BLaER1 (cell line): Measurements from ENCODE around the gene NTM.
"Not testable (repeated sequence)": the region's sequence is repeated elsewhere in the genome, so short reads cannot be mapped to it uniquely, and the experiment has no call there.

Experiments
- H3K27ac ChIP-seq: shearing (Covaris generic); formaldehyde crosslinking; 2 replicates; pipeline ENCODE4 v1.8.1; 2022
- H3K27me3 ChIP-seq: shearing (Covaris generic); formaldehyde crosslinking; 2 replicates; pipeline ENCODE4 v1.8.1; 2022
- H3K36me3 ChIP-seq: shearing (Covaris generic); formaldehyde crosslinking; 2 replicates; pipeline ENCODE4 v1.8.1; 2022
- H3K4me1 ChIP-seq: shearing (Covaris generic); formaldehyde crosslinking; 2 replicates; pipeline ENCODE4 v1.8.1; 2022
- H3K4me2 ChIP-seq: shearing (Covaris generic); formaldehyde crosslinking; 2 replicates; pipeline ENCODE4 v1.8.1; 2022
- H3K4me3 ChIP-seq: shearing (Covaris generic); formaldehyde crosslinking; 2 replicates; pipeline ENCODE4 v1.8.1; 2022
- H3K9ac ChIP-seq: shearing (Covaris generic); formaldehyde crosslinking; 2 replicates; pipeline ENCODE4 v1.8.1; 2022
- H3K9me3 ChIP-seq: shearing (Covaris generic); formaldehyde crosslinking; 2 replicates; pipeline ENCODE4 v1.8.1; 2022
- H4K20me1 ChIP-seq: shearing (Covaris generic); formaldehyde crosslinking; 2 replicates; pipeline ENCODE4 v1.8.1; 2022
- Cebpa-rat ChIP-seq: shearing (Covaris generic); IDR thresholded peaks from 2 replicates; pipeline ENCODE4 v1.8.1; 2022

Gene NTM

DNA sequence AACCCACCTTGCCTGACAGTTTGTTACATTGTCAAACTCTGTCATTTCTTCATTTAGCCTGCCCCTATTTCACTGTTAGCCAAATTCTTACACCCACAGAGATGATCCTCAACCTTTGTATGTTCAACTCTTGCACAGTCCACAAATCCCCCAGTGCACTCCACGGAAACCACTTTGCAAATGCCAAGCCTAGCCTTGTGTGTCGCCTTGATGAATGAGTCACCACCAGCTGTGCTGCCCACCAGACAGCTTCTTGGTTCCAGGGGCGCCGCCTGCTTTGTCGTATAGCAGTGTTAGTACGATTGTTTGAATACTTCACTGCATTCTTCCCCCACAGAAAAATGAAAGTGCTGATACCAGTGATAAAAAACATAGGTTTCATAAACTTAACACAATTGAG lies 686.3 kb downstream of the NTM start:
- Histone ChIP-seq H3K4me1 (peaks cover 49% of the 10 kb centered on the region), H3K9ac (no peak overlapping the region), H3K36me3 (no peaks in the 10 kb centered on the region), H3K27ac (no peak overlapping the region), H3K4me2 (peak overlapping the region; percentile 72), H3K4me3 (no peak overlapping the region), H3K9me3 (no peaks in the 10 kb centered on the region), H4K20me1 (no peaks in the 10 kb centered on the region), H3K27me3 (no peaks in the 10 kb centered on the region)
- no peak for TF ChIP-seq Cebpa-rat

DNA sequence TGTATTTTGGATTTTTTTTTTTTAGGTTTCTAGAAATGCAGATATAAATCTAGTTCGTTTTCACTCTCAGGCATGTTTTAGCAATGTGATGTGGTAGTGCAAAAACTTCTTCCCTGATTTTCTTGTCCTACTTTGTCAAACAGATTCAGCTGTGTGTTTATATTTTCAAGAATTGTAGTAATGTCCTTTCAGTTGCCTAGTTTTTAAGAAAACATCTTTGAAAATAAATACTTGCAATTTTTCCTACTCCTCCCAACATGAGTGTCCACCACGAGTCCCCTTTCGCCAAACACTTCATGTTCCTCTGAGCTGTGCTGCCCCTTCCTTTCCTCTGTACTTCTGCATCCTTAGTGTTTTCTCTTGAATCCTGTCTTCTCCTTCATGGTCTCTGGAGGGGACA lies 686.9 kb downstream of the NTM start:
- Histone ChIP-seq H3K27me3 (no peaks in the 10 kb centered on the region), H3K9ac (no peak overlapping the region), H3K4me1 (peaks cover 52% of the 10 kb centered on the region), H3K36me3 (no peaks in the 10 kb centered on the region), H3K27ac (no peak overlapping the region), H3K9me3 (no peaks in the 10 kb centered on the region), H3K4me3 (no peak overlapping the region), H3K4me2 (peak overlapping the region; percentile 72), H4K20me1 (no peaks in the 10 kb centered on the region)
- TF ChIP-seq Cebpa-rat: no peak

DNA sequence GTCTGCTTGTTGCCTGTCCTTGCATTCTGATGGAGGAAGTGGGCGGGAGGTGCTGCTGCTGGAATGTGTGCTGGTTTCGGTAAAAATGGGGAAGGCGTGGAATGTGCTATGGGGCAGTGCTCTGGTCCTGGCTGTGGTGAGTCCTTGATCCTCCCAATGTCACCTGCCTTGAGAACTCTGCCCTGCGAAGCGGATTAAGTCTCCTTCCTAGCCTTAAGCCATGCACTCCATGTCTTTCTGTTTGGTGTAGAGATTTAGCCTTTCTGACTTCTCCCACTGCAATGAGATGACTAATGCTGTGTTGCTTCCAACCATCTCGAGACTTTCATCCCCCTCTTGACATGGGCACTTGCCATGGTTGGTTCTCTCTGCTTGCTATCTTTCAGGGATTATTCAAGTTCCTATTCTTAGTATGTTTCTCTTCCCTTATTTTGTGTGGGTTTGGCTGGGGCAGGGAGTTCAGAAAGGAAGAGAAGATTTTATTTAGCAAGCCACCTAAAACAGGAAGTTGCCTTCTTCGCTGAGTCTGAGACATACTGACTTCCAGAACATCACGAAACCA lies 687.9 kb downstream of the NTM start:
- H3K27ac ChIP-seq: peak overlapping the region; percentile 8; the same call in 1 of the 2 replicates
- no peak for TF ChIP-seq Cebpa-rat
- H3K9ac ChIP-seq: no peak overlapping the region
- no peak overlapping the region for H3K4me3 ChIP-seq
- H3K4me2 ChIP-seq: peak overlapping the region; percentile 72
- H3K36me3 ChIP-seq: no peaks in the 10 kb centered on the region
- no peaks in the 10 kb centered on the region for H3K27me3 ChIP-seq
- peaks cover 53% of the 10 kb centered on the region for H3K4me1 ChIP-seq
- H4K20me1 ChIP-seq: no peaks in the 10 kb centered on the region
- H3K9me3 ChIP-seq: no peaks in the 10 kb centered on the region

DNA sequence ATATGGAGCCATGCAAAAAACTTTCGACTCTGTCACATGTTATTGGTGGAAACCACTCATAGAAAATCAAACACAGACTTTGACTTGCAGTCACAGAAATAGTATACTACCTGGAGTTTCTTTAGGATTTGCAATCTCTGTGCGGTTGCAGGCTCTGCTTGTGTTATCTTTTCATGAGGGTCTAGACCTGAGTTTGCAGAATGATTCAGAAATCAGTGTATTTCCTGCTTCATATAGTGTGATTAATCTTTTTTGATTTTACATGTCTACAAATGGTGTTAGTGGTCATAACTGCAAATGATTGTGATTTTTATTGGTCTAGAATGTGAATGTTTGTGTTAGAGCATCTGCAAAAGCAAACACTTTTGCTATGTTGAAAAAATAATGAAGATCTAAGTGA lies 690.2 kb downstream of the NTM start:
- H4K20me1 ChIP-seq: no peaks in the 10 kb centered on the region
- no peak overlapping the region for H3K9ac ChIP-seq
- no peak overlapping the region for H3K4me2 ChIP-seq
- H3K36me3 ChIP-seq: no peaks in the 10 kb centered on the region
- no peak overlapping the region for H3K4me3 ChIP-seq
- H3K27ac ChIP-seq: no peak overlapping the region
- TF ChIP-seq Cebpa-rat: no peak
- H3K4me1 ChIP-seq: peaks cover 42% of the 10 kb centered on the region
- no peaks in the 10 kb centered on the region for H3K27me3 ChIP-seq
- H3K9me3 ChIP-seq: no peaks in the 10 kb centered on the region

DNA sequence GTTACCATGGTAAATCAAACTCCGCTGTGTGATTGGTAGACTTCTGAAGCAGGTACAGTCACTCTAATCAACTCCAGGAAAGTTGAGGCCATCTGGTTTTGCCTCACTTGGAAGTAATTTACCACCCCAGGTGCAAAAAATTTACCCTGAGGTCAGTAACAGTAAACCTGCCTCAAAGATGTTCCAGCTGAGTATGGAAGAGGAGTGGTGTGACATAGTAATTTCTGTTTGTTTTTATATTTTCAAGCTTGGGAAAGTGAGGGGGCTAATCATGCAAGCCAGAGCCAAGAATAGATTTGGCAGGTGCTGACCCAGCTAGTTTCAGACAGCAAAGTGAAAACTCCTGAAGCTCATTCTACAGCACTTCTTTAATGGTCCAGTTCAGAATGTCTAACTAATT lies 691.6 kb downstream of the NTM start:
- no peak overlapping the region for H3K4me3 ChIP-seq
- H3K27ac ChIP-seq: no peak overlapping the region
- no peak overlapping the region for H3K9ac ChIP-seq
- no peaks in the 10 kb centered on the region for H3K27me3 ChIP-seq
- H4K20me1 ChIP-seq: no peaks in the 10 kb centered on the region
- H3K36me3 ChIP-seq: no peaks in the 10 kb centered on the region
- H3K9me3 ChIP-seq: 0 out of 2 replicates have a peak, but pooled peaks cover 6% of the 10 kb centered on the region
- H3K4me1 ChIP-seq: peaks cover 27% of the 10 kb centered on the region
- 0 out of 2 replicates have a peak overlapping the region, but pooled peaks have one; percentile 7 for H3K4me2 ChIP-seq
- no peak for TF ChIP-seq Cebpa-rat

DNA sequence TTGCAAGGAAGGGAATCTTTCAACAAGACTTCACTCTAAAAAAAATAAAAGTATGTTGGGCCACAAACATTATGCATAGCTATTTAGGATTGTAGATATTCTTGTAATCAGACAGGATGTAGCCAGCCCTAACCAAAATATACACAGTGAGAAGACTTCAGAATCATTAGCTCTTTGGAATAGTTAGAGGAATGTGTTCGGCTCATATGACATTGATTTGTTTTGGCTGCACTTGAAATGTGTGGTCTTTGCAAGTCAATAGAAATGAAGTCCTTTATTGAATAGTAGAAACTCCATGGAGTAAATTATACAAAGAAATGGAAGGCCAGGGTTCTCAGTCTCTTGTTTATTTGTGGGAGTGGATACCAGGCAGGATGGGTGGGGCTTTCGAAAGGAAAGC lies 692.1 kb downstream of the NTM start:
- H3K4me2 ChIP-seq: no peak overlapping the region
- no peak overlapping the region for H3K4me3 ChIP-seq
- no peak overlapping the region for H3K9ac ChIP-seq
- TF ChIP-seq Cebpa-rat: no peak
- peaks cover 22% of the 10 kb centered on the region for H3K4me1 ChIP-seq
- no peaks in the 10 kb centered on the region for H3K36me3 ChIP-seq
- peaks cover 6% of the 10 kb centered on the region; the same call in 1 of the 2 replicates for H3K9me3 ChIP-seq
- H3K27me3 ChIP-seq: no peaks in the 10 kb centered on the region
- no peak overlapping the region for H3K27ac ChIP-seq
- no peaks in the 10 kb centered on the region for H4K20me1 ChIP-seq

DNA sequence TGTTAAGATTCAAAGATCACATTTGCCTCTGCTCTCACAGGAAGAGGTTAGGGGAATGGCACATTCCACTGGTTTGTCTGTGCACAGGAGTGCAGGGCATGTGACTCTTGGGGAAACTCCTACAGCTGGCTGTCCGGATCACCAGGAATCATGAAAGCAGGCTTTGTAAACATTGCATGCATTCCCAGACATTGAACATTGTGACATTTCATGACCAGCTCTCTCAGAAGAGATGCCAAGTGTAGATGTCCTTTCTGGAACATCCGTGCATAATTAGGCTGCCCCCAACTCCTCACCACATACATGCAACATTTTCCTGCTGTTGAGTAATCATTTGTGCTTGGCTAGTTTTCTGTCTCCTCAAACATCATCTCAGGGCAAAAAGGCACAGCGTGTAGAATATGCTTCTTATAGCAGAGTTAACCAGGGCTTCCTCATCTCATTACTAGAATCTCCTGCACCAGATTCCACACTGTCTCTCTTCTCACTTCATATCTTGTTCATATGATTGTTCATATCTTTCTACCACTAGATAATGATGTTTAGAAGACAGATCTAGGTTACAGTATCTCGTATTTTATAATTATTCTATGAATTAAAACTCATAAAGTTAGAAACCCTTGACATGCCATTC lies 694.7 kb downstream of the NTM start:
- no peak overlapping the region for H3K27ac ChIP-seq
- no peak overlapping the region for H3K4me3 ChIP-seq
- H3K9ac ChIP-seq: no peak overlapping the region
- no peaks in the 10 kb centered on the region for H3K36me3 ChIP-seq
- 0 out of 2 replicates have a peak, but pooled peaks cover 4% of the 10 kb centered on the region for H3K4me1 ChIP-seq
- no peaks in the 10 kb centered on the region for H3K27me3 ChIP-seq
- no peak for TF ChIP-seq Cebpa-rat
- peaks cover 19% of the 10 kb centered on the region for H3K9me3 ChIP-seq
- no peak overlapping the region for H3K4me2 ChIP-seq
- no peaks in the 10 kb centered on the region for H4K20me1 ChIP-seq

DNA sequence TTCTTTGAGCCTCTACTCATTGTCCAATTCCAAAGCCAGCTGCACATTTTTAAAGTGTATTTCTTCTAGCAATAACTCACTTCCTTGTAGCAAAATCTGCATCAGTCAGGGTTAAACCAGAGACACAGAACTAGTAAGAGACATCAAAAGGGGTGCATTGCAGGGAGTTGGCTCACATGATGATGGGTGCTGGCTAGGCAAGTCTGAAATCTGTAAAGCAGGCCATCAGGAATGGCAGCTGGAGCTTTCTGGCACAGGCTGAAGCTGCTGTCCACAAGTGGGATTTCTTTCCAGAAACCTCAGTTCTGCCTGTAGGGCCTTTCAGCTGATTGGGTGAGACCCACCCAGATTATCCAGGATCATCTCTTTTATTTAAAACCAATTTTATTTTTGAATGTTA lies 698.1 kb downstream of the NTM start:
- no peaks in the 10 kb centered on the region for H3K4me1 ChIP-seq
- no peaks in the 10 kb centered on the region for H3K36me3 ChIP-seq
- no peak overlapping the region for H3K4me3 ChIP-seq
- no peak for TF ChIP-seq Cebpa-rat
- peaks cover 27% of the 10 kb centered on the region for H3K9me3 ChIP-seq
- H3K27me3 ChIP-seq: no peaks in the 10 kb centered on the region
- no peaks in the 10 kb centered on the region for H4K20me1 ChIP-seq
- H3K4me2 ChIP-seq: no peak overlapping the region
- no peak overlapping the region for H3K27ac ChIP-seq
- no peak overlapping the region for H3K9ac ChIP-seq

DNA sequence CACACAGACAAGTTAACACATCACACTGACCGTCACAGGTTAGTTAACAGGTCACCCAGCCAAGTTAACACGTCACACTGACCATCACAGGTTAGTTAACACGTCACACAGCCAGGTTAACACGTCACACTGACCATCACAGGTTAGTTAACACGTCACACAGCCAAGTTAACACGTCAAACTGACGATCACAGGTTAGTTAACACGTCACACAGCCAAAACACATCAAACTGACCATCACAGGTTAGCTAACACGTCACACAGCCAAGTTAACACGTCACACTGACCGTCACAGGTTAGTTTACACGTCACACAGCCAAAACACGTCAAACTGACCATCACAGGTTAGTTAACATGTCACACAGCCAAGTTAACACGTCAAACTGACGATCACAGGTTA lies 699.2 kb downstream of the NTM start:
- H3K4me3 ChIP-seq, H3K4me1 ChIP-seq, H3K4me2 ChIP-seq, H3K27ac ChIP-seq, H3K36me3 ChIP-seq, H3K9ac ChIP-seq, H3K27me3 ChIP-seq, H4K20me1 ChIP-seq: not testable (repeated sequence)
- H3K9me3 ChIP-seq: peaks cover 27% of the 10 kb centered on the region

DNA sequence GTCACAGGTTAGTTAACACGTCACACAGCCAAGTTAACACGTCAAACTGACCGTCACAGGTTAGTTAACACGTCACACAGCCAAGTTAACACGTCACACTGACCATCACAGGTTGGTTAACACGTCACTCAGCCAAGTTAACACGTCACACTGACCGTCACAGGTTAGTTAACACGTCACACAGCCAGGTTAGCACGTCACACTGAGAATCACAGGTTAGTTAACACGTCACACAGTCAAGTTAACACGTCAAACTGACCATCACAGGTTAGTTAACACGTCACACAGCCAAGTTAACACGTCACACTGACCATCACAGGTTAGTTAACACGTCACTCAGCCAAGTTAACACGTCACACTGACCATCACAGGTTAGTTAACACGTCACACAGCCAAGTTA lies 700.5 kb downstream of the NTM start:
- not testable (repeated sequence) for H3K4me2 ChIP-seq, H3K27me3 ChIP-seq, H3K27ac ChIP-seq, H3K4me3 ChIP-seq, H3K9ac ChIP-seq, H3K4me1 ChIP-seq, H3K36me3 ChIP-seq, H4K20me1 ChIP-seq
- H3K9me3 ChIP-seq: peaks cover 27% of the 10 kb centered on the region
